Activated effector memory CD4-positive, alpha-beta T cell treated with anti-CD3 and anti-CD28 coated beads, Interleukin-2, amount 50 U/mL, for 16 hours (primary cell): Measurements from ENCODE around the gene ALDH1A1.
"Not testable (repeated sequence)": the region's sequence is repeated elsewhere in the genome, so short reads cannot be mapped to it uniquely, and the experiment has no call there.

Experiments used
- DNase-seq: peaks from one replicate; pipeline ENCODE4 v3.0.0-alpha.2; 2020

ALDH1A1 gene

GRCh38 chr9:72888943-72889342, 63.9 kb downstream of the ALDH1A1 start:
- DNase-seq: no peak

DNA sequence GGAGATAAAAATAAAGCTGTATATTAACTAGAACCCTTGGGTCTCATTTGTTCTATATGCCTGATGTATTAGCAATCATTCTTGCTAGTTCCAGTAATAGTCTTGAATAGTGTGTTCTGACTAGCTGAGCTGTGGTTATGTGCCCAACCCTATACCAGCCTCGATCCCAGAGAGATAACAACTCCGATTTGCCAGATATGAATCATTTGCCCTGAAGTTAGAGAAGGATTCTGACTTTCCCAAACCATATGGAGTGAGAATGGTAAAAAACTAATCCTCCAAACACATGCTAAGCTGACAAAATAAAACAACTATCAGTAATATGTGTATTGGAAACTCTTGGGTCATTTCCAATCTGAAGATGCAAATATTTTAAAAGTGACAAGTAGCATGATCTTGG, 64.8 kb downstream of the ALDH1A1 start:
- DNase-seq: no peak

GRCh38 chr9:72886386-72886785, 66.5 kb downstream of the ALDH1A1 start:
- DNase-seq: no peak

DNA sequence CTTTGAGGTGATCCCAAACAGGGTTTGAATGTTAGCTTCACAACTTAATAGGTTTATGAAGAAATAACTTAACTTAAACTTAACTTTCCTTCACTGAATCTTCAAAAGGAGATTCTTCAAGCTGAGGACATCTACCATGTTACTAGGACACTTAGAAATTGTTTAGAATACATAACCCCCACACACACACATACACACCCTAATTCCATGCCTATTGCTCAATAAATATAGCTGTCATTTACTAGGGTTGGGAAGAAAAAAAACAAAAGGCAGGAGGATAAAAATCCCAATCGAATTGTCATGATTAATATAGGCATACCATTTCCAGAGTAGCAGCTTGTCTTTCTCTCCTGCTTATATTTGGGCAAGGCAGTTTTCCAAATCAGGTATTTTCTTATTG, 68.3 kb downstream of the ALDH1A1 start:
- no peak for DNase-seq

DNA sequence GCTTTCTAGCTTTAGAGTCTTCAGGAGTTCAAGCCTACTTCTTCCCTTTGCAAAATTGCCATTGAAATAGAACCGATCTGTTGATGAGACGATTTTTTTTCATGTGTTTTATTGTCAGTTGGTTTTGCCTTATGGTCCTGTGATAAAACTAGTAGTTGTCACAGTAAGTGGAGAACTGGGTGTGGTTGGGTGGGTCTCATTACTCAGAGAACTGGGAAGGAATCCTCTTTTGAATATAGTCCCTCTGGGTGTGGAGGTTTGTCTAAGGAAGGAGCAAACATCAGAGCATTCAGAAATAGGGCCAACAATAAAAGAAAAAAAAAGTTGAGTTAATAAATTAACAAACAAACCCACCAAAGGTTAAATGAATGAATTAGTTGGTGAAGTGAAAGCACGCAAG, 69.0 kb downstream of the ALDH1A1 start:
- no peak for DNase-seq

GRCh38 chr9:72882117-72882775, 70.6 kb downstream of the ALDH1A1 start:
- DNase-seq: no peak

GRCh38 chr9:72880821-72881220, 72.0 kb downstream of the ALDH1A1 start:
- DNase-seq: no peak

GRCh38 chr9:72875221-72875620, 77.6 kb downstream of the ALDH1A1 start:
- DNase-seq: no peak

DNA sequence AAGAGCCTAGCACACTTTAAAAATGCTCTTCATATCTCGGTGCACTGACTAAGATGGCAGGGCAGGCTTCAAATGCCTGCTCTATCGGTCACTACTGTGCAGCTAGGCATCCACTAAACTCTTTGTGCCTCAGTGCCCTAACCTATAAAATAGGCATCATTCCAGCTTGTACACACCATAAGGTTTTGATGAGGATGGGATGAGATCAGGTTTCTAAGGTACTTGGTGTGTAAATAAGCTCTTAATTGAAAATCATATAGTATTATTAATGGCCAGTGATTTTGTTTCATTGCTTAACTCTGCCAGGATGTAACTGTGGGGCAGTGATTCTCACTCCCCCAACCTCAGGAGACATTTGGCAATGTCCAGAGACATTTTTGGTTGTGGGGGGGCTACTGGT, 78.5 kb downstream of the ALDH1A1 start:
- no peak for DNase-seq

DNA sequence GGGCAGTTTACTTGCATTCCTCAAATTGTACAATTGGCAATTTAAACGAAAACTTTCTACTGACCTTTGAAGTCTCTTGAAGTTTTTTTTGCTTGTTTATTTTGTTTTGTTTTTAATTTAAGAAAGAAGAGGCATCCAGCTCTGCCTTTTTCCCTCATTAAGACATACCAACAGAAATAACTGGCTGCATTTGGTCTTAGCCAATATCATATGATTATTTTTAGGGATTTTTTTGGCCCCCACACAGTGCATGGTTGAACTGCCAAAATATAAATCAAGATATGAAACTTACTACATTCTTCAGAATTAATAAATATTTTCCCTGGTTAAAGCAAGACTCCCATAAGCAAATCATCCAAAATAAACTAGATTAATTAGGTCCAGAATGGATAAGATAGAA, 79.4 kb downstream of the ALDH1A1 start:
- no peak for DNase-seq

GRCh38 chr9:72872718-72873117, 80.1 kb downstream of the ALDH1A1 start:
- no peak for DNase-seq

DNA sequence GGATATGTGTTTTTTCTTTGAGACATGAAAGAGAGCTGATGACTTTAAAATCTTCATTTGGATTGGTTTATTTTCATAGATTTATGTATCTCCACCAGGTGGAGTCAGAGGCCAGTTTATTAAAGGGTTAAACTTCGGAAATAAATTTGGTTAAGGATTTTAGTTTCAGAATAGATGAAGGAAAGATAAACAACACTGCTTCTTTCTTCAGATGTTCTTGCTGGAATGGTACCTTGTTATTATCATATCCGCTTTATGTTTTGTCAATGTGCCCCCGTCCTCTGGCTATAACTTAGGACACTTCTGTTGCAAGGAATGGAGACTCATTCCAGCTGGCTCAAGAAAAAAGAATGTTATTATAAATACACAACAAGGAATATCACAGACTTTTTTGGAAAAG, 81.2 kb downstream of the ALDH1A1 start:
- no peak for DNase-seq

GRCh38 chr9:72864327-72864726, 88.5 kb downstream of the ALDH1A1 start:
- DNase-seq: no peak

- no peak for DNase-seq
Measured at GRCh38 chr9:72863456-72864094, 89.3 kb downstream of the ALDH1A1 start.

- not testable (repeated sequence) for DNase-seq
Measured at GRCh38 chr9:72862788-72863187, 90.1 kb downstream of the ALDH1A1 start.

GRCh38 chr9:72858089-72858912, 94.6 kb downstream of the ALDH1A1 start:
- DNase-seq: no peak

GRCh38 chr9:72857624-72857996, 95.2 kb downstream of the ALDH1A1 start:
- no peak for DNase-seq

GRCh38 chr9:72856972-72857623, 95.8 kb downstream of the ALDH1A1 start:
- no peak for DNase-seq

- no peak for DNase-seq
Measured at GRCh38 chr9:72855890-72856523, 96.8 kb downstream of the ALDH1A1 start.

GRCh38 chr9:72855321-72855720, 97.5 kb downstream of the ALDH1A1 start:
- DNase-seq: no peak
